HG03060 (cell line): ENCODE measurements around the gene LCE1A.

ENCODE experiments used
- ATAC-seq: cut with Tn5 transposase; IDR thresholded peaks from one replicate; pipeline ENCODE4 v1.9.1; 2021; ENCODE audit warnings: low read depth, moderate number of reproducible peaks; ENCODE audit not compliant: unreplicated experiment

LCE1A gene, protein sequence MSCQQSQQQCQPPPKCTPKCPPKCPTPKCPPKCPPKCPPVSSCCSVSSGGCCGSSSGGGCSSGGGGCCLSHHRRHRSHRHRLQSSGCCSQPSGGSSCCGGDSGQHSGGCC

DNA sequence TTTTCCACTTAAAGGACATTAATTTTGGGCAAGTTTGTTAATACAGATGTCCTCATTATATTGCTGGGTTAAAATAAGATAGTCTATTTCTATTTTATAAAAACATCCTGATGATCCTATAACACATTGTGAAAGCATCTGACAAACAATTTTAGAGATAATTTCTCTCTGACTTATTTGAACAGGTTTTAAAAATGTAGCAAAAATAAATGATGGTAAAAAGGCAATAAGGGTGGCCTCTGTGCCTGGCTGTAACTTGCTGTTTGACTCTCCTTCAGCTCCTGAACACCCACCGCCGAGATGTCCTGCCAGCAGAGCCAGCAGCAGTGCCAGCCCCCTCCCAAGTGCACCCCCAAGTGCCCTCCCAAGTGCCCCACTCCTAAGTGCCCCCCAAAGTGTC lies at the start of gene LCE1A:
TSS of gene LCE1A (plus strand) at position 301 of the 400 bp plus-strand sequence. CDS start at position 301, 0 bp downstream.
- ATAC-seq: no peak

DNA sequence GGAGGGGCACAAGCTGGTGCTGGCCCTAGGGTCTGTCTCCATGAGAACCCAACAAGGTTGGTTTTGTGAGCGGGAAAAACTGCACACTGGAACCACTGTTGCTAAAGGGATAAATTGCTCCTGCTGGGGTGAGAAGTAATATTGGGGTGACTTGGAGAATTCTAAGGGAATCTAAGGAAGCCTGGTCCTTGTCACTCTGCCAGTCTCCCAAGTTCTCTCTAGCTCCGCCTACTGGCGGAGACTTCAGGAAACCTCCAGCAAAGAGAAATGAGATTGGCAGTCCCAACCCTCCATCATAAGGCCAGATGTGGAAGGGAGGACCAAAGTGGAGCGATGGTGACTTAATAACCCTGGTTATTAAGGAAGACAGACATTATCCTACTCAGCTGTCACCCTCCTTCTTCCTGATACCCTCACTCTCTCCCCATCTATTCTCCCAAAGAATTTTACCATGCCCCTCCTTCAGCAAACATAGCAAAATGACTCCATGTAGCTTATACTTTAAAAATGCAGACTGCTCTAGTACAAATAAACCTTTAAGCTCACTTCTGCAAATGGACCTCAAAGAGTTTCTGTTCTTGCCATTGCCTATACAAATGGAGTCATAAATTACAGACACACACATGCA lies 49.6 kb upstream of the LCE1A start:
- ATAC-seq: no peak

DNA sequence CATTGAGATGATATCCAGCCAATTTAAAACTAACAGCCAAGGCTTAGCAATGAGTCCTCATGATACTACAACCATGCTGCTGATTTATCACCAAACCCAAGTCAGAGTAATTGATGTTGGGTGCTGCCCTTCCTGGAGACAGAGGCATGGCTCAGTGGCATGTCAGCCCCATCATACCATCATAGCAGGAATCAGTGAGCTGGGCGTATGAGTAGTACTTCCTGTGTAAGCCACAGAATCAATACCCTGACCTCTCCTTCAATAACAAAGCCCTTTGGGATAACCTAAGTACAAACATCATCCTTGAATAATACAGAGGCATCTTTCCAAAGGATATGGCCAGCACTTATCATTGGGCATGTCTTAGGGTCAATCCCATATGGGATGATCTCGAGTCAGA lies 44.2 kb upstream of the LCE1A start:
- ATAC-seq: no peak

DNA sequence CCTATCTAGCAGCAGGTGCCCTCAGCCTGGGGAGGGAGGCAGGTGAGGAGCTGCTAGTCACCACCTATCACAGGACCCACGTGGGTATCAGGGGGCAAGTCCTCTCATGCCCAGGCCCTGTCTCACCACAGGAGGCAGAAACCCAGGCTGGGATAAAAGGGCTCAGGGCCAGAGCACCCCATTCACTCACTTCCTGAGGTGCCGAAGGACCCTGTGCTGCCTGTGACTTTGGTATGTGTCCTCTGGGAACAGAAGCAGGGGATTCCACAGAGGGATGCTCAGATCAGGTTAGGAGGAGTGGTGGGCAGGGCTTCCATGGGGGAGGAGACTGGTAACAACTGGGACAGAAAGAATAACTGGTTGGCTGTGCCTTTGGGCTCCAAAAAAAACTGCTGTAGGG lies 41.2 kb upstream of the LCE1A start, which contains the start of gene LCE1E:
TSS of gene LCE1E (plus strand) at position 181 of the 400 bp plus-strand sequence. CDS start 1,043 bp downstream, outside the sequence.
- ATAC-seq: no peak

DNA sequence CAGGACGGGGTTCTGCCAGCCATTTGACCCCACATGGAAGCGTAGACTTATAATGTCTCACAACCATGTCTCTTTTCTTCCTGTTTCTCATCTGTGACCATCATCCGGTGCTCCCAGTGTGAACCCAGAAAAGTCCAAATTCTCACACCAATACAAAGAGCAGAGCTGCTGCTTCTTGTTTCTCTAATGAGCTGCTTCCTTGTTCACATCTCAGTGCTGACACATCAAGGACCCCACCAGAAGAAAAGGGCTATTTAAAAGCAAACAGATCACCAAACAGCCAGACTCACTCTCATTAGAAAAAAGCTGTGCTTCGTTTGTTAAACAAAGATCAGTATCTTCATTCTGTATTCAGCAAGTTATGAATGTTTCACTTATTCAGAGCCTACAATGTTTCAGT lies 31.6 kb upstream of the LCE1A start:
- ATAC-seq: no peak

DNA sequence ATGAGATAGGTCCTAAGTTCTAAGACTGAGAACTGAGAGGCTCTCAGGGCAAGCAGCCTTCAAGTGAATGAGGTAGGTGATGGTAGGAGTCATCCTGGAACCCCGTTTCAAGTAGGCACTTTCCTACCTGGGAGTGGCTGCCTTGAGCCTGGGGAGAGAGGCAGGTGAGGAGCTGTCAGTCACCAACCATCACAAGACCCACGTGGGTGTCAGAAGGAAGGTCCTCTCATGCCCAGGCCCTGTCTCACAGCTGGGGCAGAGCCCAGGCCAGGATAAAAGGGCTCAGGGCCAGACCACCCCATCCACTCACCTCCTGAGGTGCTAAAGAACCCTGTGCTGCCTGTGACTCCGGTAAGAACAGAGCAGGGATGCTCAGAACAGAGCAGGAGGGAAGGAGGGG lies 30.9 kb upstream of the LCE1A start, which contains the start of gene LCE1D:
TSS of gene LCE1D (plus strand) at position 301 of the 400 bp plus-strand sequence. CDS start 1,074 bp downstream, outside the sequence.
- no peak for ATAC-seq

DNA sequence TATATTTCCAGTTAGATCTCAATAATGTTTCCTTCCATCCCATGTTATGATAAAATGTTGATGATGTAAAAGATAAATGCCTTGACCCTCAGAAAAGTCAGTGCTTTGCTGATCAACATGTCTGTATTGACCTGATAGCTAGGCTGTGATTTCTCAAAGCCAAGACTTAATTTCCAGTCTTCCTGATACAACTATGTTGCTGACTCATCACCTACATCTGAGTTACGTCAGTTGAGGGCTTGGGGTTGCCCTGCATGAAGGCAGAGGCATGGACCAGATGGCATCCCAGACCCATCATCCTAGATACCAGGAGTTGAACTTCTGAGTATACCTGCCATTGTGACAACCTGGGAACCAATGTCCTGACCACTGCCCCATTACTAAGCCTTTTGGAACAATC lies 25.9 kb upstream of the LCE1A start:
- ATAC-seq: no peak

DNA sequence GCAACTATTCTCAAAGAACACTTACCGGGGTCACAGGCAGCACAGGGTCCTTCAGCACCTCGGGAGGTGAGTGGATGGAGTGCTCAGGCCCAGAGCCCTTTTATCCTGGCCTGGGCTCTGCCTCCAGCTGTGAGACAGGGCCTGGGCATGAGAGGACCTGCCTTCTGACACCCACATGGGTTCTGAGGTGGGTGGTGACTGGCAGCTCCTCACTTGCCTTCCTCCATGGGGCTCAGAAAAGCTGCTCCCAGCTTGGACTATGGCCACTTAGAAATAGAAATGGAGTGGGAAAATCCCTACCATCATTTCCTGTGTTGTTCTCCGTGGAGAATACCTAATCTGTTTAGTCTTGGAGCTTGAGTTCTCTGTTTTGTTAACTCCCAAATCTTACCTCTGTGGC lies 20.7 kb upstream of the LCE1A start, which contains the start of gene LCE1C:
TSS of gene LCE1C (minus strand) at position 76 of the 400 bp plus-strand sequence. CDS start 1,173 bp downstream, outside the sequence.
- no peak for ATAC-seq

DNA sequence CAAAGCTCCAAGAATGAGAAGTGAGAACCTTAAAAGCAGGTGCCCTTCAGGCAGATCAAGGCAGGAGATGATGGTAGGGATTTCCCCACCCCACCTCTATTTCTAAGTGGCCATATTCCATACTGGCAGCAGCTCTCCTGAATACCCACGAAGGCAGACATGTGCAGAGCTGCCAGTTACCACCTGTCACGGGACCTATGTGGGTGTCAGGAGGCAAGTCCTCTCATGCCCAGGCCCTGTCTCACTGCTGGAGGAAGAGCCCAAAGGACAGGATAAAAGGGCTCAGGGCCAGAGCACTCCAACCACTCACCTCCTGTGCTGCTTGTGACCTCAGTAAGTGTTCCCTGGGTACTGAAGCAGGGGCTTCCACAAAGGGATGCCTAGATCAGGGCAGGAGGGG lies 16.2 kb upstream of the LCE1A start:
- ATAC-seq: no peak

DNA sequence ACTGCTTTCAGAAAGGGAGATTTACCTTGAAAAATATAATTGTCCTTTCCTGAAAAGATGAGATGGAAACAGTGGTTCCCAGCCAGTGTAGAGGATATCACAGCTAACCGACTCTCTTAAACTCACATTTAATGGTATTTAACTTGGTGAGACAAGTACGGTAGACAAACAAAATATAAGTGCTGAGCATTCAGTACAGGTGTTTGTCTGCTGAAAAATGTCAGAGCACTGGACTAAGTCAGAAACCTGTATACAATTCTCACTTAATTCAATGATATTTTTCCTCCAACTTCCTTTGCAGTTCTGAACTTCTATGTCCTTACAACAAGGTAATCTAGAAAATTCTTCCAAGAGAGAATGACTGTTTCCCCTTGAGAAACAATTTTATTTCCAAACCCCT lies 15.6 kb upstream of the LCE1A start, which contains the start of gene LCE1B:
TSS of gene LCE1B (plus strand) at position 301 of the 400 bp plus-strand sequence. CDS start 476 bp downstream, outside the sequence.
- no peak for ATAC-seq

DNA sequence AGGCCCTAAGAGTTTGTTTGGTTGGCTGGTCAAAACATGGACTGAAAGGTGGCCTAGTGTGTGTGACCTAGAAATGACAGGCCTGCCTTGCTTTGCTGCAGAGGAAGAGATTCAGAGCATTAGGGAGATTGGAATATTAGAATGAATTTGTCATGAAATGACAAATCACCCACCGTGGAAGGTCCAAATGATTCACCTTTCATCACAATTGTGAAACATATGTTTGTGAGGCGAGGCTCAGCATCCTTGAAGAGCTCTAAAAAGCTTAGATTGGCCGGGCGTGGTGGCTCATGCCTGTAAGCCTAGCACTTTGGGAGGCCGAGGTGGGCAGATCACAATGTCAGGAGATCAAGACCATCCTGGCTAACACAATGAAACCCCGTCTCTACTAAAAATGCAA lies 10.0 kb upstream of the LCE1A start:
- ATAC-seq: no peak

DNA sequence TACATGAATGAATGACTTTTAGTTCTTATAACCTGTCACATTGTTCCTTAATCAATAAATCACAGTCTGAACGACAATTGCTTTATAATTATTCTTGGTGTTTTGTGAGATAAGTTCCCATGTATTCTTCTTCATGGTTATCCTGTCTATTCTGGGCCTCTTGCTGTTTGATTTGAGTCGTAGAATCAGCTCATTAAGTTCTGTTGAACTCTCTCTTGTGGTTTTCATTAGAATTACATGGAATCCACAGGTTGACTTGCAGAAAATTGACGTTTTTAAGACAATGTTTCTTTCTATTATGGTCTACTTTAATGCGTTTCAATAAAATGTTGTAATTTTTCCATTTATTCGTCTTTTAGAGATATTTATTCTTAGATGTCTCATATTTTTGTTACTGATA lies 4.0 kb upstream of the LCE1A start:
- no peak for ATAC-seq

DNA sequence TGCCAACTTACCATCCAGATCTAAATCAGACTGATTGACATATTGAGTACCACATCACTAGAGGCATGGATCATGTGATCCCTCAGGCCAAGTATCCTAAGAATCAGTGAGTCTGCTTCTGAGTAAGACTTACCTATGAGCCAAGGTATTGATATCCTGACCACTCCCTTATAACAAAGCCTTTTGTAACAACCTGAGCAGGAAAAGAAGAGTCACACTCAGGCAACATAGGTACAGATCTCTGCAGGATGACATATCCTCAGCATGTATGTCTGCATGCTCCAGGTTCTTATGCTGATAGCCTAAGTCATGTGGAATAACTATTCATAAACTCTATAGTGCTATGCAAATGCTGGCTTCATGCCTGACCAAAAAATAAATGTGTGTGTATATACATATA lies 2.3 kb upstream of the LCE1A start:
- ATAC-seq: no peak

DNA sequence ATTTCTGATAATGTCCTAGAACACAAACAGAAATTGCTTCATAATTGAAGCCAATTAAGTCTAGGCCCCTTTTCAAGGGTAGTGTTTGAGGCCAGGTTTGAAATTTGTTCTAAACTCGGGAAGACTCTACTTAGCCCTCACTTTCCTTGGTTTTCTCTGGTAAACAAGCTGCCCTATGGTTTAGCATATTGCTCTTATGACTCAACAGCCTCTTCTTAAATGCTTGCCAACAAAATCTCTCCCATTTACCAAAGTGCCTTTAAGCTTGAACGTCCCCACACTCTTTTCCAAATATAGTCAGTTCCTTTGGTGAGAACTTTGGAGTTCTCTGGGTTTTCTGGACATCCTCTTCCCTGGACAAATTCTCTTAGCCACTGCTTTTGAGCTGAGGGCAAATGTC lies 9.6 kb downstream of the LCE1A start:
- ATAC-seq: no peak

DNA sequence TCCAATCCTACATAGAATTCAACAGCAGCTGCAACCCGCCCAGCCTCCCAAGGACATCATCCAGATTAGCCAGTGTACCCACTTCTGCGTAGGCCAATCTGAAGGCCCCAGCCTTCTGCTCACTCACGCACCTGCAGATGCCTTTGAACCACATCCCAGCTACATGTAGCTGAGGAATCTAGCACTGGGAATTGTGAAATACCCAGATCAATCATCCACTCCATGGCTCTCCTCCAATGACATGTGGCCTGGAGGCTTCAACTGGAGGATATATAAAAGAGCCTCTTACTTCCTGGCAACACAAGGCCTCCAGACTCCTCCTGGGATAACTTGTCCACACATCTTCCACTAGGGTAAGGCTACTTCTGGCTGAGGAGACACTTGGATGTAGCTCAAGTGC lies 15.3 kb downstream of the LCE1A start, which contains the start of gene LCE6A:
TSS of gene LCE6A (plus strand) at position 301 of the 400 bp plus-strand sequence. CDS start 665 bp downstream, outside the sequence.
- ATAC-seq: no peak

DNA sequence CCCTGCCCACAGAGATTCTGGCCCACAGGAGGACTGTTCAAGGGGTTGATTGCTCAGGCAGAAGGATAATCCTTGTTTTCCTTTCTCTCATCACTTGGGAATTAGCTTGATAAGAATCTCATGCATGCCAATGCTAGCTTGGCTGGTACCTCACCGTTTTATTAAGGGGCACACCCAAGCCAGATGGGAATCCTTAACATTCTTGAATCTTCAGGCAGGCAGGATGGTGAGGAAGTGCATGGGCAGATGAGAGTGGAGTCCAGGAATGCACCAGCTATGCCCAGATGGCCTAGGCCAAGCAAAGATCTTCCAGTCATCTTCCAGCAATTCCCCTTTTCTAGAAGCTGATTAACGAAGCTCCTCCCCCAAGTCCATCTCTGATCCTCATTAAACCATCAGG lies 28.4 kb downstream of the LCE1A start:
- ATAC-seq: no peak

DNA sequence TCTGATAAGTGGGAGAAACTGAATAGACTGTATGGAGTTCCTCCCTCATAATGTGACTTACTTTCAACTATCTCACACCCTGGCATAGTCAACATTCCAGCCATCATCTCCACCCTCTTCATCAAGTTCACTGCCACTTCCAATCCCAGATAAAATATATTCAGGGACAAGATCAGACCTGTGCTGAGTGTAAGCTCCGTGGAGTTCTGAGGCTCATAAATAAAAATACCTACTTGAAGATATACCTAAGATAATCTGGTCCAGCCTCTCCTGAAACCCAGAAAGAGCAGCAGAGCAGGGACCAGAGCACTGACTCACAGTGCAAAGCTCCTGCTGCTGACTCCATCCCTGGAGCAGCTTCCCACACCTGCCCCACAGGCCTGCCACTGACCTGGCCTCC lies 30.8 kb downstream of the LCE1A start:
- ATAC-seq: no peak

DNA sequence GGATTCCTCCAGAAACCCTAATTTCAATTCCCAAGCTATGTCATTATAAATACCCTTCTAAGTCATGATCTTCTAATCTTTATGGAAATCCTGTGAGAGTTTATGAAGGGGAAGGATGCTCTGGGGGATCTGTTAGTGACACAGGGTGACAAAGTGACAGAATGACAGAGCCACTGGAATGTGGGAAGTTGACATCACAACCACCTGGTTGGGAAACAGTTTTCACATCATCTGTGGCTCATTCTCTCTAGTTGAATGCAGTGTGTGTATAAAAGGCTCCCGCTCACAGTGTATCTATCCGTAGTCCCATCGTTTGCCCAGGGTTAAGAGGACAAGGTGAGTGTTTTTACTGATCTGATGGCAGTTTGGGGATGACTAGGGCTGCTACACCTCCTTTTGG lies 32.4 kb downstream of the LCE1A start, which contains the start of gene LCE7A:
TSS of gene LCE7A (plus strand) at position 301 of the 400 bp plus-strand sequence. CDS start 702 bp downstream, outside the sequence.
- ATAC-seq: no peak

DNA sequence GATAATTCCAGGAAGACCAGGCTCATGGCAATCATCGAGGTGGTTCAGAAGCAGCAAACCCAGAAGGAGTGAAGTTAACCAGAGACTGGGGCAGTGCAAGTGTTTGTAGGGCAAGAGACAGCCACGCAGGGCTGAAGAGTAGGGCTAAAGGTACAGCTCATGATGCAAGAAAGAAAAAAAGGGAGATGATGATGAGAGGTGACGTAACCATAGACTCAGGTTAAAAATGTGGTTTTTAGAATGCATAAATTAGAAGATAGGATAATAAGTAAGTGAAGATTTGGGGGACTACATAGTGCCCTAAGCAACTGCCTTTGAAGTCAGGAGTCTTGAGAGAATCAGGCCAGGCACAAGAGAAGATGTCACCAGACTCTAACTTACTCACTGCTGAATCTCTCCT lies 32.9 kb downstream of the LCE1A start:
- no peak for ATAC-seq

DNA sequence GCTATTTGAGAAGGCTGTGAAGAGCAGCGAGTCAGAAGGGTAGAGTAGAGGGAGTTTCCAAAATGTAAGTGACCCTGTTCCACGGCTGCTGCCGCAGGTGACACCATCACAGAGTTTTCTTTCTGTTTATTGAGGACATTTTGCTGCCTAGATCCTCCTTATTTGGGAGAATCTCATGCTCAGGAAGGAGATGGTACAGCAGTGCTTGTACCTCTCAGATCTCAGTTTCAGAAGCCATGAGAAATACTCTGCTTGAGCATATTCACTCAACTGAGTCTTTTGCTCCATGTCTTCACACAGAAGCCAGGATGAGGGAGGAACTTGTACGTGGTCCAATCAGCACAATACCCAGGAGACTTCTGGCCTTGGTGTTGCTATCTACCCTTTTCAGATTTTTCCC lies 34.1 kb downstream of the LCE1A start:
- ATAC-seq: no peak

DNA sequence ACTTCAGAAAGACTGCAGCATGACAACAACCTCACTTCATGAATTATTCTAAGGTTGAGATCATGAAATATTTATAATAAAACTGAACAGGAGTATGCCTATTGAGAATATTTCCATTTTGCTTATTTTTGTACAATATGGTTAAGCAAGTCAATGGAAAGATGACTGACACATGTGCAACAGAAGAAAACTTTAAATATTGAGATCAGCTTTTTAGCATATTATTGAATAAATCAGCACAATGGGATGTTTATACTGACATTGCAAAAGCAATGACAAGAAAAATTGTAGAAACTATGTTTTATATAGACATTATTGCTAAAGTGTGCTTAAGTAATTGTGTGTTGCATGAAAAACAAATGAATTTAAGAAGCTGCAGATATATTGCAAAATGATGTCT lies 37.2 kb downstream of the LCE1A start:
- ATAC-seq: no peak

DNA sequence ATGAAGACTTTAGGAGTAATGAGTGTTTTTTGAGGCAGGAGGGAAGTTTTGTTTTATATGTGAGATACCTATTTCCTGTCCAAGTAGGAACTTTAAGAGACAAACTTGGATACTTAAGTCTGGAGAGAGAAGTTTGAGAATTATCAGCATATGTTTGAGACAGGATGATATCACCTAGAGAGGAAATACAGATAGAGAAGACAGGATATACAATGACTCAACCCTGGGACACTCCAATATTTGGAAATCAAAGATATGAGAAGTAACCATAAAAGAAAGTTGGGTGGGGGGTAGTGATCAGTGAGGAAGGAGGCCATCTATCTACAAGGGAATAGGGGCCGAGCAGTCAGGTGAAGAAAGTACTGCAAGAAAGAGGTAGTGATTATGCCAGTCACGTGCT lies 39.0 kb downstream of the LCE1A start:
- ATAC-seq: no peak
